GM18520 (cell line): ENCODE data around the gene PDE8A.
"Not testable (repeated sequence)": the region's sequence is repeated elsewhere in the genome, so short reads cannot be mapped to it uniquely, and the experiment has no call there.

Experiments
- ATAC-seq: cut with Tn5 transposase; IDR thresholded peaks from one replicate; pipeline ENCODE4 v1.9.1; 2021; ENCODE audit not compliant: unreplicated experiment

The PDE8A gene

DNA sequence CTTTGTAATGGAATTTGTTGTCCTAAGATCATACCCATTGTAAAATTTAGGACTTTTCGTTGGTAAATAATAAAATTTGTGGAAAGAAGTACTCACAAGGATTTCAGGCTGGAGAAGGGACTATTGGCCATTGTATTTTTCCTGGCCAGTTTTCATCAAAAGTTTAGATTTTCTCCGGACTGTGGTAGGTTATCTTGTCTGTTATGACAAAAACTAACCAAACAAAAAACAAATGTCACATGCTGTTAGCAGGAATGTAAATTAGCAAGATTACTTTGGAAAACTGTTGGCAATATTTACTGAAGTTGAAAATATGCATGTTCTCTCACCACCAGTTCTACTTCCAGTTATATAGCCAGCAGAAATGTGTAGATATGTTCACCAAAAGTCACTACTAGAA, 27.8 kb downstream of the PDE8A start:
- no peak for ATAC-seq

DNA sequence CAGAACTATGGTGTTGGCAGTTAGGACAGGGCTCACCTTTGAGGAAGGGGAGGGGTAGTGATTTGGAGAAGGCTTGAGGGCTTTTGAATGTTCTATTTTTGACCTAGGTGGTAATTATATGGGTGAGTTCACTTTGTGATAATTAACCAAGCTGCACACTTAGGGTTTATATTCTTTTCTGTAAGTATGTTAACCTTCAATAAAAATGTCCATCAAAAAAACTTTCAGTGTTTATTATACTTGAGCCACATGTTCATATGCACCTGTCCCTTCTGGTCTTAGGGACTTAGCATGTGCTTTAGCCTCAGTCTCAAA, 28.4 kb downstream of the PDE8A start:
- ATAC-seq = no peak

DNA sequence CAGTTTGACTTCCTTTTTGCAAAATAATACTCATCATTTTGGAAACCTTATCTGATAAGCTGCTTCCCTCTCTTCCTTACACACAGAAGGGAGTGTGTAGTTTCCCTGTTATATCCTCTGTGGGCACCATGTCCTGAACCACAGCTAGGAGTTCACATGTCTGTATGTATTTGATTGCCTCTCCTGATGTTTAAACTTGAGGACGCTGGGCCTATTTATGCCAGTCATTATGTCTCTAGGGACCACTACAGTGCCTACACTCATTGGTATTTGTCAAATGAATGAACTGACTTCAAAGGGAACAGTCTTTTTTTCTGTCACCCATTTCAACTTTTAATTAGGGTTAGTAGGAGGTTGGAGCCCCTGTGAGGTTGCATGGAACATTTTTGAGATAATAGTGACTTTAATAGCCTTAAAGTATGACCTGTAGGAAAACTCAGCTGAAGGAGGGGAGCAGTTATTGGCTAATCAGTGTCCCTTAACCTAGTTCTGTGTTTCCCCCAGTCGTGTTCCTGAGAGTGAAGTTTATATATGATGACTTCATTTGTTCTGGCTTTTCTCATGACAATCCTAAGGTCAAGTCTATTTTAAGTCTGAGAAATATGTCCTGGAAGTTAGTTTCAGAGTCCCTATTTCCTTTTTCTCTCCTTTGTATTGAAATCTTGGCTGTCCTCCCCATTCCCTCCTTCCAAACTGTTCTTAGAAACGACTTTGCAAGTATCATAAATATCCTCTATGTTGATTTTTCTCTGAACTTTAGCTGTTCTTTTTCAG, 28.9 kb downstream of the PDE8A start:
- no peak for ATAC-seq

DNA sequence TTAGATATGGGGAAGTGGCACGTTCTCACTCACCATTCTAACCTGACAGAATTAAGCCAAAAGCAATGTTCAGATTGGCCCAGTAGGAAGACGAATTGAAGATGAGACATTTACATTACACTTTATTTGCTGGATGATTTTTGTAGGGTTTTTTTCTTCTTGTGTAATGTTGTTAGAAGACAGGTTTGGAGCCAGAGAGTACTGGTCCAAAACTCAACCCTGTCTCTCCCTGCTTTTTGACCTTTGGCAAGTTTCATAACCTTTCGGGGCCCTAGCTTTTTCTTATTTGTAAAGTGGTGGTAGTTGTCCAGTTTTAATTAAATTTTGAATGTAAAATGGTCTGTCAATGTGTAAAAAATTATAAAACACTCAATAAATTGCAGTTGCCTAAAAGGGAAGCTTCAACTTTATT, 29.5 kb downstream of the PDE8A start:
- ATAC-seq = no peak

DNA sequence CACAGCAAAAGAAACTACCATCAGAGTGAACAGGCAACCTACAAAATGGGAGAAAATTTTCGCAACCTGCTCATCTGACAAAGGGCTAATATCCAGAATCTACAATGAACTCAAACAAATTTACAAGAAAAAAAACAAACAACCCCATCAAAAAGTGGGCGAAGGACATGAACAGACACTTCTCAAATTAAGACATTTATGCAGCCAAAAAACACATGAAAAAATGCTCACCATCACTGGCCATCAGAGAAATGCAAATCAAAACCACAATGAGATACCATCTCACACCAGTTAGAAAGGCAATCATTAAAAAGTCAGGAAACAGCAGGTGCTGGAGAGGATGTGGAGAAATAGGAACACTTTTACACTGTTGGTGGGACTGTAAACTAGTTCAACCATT, 30.1 kb downstream of the PDE8A start:
- ATAC-seq = not testable (repeated sequence)

DNA sequence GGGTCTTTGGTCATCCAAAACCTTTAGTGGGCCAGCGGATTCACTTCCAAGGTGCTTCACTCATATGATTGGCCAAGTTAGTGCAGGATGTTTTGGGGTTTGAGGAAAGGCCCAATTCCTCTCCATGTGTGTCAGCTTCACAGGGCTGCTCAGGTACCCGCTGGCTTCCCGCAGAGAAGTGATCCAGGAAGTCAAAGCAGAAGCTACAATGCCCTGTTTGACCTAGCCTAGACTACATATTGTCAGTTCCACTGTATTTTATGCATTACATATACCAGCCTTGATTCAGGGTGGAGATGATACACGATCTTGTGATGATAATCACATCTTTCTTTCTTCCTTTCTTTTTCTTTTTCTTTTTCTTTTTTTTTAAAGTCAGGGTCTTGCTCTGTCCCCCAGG, 32.1 kb downstream of the PDE8A start:
- no peak for ATAC-seq

DNA sequence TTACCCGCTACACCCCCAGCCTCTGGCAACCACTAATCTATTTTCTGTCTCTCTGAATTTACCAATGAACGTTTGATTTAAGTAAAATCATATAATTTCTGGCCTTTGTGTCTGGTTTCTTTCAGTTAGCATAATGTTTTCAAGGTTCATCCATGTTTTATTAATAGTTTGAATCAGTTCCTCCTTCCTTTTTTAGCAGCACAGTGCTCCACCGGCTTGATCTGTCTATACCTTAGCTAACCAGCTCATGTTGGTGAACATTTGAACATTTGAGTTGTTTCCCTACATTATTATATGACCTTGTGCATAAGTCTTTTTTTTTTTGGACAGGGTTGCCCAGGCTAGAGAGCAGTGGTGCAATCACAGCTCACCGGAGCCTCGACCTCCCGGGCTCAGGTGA, 33.3 kb downstream of the PDE8A start:
- ATAC-seq = no peak

DNA sequence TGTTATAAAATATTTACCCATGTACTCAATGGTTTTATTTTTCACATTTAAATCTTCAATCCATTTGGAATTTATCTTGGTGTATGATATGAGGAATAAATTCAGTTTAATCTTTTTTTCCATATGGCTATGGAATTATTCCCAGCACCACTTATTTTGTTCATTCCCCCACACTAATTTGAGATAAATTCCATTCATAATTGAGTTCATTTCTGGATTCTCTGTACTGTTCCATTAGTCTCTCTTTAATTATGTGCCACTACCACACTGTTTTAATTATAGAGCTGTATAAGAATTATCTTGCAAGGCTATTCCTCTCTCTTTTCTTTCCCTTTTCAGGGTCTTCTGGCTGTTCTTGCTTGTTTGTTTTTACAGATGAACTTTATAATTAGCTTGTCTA, 34.6 kb downstream of the PDE8A start:
- no peak for ATAC-seq

DNA sequence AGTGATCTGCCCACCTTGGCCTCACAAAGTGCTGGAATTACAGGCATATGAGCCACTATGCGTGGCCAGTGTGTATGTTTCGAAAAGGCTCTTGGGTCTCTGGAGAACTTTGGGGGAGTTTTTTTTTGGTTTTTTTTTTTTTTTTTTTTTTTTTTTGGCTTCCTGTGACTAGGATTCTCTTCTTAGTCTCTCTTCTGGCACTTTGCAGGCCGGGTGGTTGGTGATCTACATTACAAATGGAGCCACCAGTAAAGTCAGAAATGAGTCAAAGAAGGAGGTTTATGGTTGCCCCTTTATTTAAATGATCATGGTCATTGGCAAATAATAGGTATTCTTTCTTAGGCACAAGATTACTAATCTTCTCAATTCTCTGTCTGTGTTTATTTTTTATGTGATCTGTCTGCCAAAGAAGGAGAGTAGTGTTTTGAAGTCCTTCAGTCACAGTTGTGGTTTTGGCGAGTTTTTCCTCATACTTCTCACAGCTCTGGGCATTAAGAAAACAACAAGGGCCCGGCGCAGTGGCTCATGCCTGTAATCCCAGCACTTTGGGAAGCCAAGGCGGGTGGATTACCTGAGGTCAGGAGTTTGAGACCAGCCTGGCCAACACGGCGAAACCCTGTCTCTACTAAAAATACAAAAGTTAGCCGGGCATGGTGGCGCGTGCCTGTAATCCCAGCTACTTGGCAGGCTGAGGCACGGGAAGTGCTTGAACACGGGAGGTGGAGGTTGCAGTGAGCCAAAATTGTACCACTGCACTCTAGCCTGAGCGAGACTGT, 38.3 kb downstream of the PDE8A start:
- ATAC-seq = peak; percentile 74

DNA sequence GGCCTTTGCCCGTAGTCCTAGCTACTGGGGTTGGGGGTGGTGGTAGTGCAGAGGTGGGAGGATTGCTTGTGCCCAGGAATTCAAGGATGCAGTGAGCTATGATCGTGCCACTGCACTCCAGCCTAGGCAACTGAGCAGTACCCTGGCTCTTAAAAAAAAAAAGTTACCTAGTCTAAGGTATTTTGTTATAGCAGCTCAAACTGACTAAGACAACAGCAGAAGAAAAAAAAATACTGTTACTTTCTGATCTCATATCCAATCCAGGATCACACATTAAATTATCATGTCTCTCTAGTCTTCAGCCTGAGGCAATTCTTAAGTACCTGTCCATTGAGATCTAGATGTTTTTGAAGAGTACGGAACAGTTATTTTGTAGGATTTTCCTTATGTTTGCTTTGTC, 39.8 kb downstream of the PDE8A start:
- ATAC-seq = no peak

DNA sequence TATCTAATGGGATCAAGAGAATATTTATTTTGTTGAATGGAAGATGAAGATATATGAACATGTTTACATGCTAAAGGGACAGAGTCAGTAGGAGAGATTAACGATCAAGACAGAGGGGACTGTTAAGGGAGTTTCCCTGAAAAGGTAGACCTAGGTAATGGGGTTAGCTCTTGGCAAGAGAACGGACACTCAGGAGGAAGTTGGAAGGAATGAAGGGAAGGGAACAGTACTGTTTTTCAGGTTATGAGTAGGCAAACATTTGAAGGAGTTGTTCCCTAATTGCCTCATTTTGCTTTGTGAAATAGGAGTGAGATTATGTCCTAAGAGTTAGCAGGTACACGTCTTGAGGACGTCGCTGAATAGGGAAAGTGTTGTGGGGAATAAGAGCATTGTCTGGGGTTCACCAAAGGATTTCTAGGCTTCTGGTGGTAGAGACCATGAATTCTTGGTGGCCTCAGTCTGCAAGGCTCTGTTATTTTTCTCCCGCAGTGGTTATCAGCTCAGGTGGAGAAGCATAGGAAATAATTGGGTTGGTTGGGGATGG, 41.3 kb downstream of the PDE8A start:
- no peak for ATAC-seq

DNA sequence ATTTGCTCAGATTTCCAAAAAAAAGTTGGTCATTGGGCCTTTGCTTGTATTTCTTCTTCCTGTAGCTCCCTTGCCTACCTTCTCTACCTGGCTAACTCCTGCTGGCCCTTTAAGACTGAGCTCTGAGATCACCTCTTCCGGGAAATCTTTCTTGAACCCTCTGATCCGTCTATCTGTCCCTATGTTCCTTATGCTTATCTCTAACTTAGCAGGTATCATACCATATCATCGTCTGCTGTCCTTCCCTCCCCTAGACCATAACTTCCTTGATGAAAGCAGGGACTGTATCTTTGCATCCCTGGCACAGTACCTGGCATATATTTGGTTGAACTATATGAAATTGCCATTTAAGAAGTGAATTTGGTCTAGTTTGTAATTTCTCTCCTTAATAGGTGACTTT, 42.3 kb downstream of the PDE8A start:
- ATAC-seq = no peak

DNA sequence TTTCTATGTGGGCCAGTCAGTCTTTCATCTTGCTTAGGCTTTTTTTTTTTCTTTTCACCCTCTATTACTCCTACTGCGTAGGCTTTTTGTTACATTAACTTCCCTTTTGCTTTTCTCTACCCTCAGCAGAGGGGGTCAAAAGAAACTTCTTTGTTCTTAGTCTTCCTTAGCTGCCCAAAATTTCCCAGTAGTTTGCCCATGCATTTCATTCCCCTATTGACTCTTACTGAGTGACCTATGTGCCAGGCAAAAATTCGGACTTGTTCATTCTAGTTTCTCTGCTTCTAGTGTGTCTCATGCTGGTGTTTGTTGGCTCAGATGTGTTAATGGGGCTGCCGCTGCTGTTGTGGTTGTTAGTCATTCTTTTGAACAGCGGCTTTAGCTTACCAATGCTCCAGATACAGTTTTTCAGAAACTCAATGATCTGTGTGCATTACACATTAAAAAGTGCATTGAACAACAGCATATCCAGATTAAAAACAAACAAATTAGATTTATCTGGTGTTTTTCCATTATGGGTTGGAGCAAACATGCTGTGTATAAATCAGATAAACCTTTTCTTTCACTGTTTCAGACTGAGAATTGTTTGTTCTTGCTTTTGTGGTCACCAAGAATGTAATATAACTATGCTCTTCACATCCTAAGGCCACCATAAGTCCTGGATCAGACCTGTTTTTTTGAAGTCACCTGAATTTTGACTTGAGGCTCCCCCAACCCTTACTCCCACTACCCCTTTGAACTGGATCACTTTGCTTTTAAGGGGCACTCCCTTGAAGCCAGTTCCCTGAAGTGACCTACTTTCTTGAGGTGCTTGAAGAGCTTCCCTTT, 43.1 kb downstream of the PDE8A start:
- ATAC-seq = no peak

DNA sequence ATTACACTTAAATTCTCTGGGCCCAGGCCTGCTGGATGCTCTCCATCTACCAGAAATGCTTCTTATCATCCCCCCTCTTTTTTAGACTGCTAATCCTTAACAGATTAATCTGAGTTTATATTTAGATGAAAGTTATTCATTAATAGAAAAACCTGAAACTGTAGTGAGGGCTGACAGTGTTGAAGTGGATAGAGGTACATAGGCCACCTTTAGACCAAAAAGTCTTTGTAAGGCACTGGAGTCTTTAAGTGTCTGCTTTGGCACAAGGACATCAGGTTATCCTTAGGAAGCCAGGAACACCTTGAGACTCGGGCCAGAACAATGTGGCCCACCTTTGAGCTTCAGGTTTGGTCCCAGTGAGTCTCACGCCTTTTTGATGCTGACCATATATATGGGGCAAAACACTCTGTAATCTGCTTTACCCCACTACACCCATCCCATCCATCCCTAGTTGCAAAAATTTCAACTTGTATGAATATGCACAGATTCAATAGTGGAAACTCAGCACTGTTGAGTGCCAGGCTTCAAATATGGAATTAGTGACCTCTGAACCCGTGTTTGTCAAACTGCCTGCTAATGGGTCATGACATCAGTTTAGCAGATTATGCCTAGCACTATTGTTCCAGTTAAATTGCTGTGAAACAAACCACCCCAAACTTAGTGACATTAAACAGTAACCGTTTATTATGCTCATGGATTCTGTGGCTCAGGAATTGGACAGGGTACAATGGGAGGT, 44.0 kb downstream of the PDE8A start:
- ATAC-seq = no peak

DNA sequence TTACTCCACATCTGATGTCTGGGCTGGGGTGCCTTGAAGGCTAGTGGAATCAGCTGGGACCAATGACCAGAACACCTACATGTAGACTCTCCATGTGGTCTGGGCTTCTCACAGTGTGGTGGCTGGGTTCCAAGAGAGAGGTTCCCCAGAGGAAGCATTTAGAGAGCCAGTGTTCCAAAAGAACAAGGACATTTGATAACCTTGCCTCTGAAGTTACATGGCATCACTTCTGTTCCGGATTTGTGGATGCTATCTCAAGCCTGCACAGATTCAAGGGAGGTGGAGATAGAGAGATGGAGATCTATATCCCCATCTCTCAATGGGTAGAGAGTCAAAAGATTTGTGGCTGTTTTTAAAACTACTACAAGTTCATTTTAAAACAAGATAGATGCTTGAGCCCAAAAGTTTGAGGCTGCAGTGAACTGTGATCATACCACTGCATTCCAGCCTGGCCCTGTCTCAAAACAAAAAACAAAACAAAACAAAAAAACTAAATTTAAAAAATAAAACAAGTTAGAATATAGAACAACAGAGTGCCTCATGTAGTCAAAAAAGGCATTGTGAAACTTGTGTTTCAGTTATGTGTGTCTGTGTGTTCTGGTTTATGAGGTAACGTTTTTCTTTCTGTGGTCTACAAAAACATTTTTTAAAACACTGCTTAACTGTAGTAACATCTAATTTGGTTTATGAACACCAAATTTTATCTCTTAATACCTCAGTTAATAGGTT, 44.8 kb downstream of the PDE8A start:
- ATAC-seq = no peak

DNA sequence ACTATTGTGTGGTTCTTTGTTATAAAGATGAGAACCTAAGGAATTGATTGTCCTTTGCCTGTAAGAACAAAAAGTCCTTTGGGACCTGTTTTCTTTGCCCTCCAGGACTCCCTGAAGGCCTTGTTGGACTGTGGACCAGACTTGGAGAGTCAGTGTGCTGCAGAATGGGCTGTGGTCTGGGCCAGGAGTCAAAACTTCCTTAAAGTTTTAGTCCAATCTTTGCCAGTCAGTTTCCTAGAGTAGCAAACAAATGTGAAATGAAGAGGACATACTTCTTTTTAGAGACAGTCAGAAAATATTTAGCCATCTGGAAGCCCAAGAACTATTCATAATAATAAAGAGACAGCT, 45.4 kb downstream of the PDE8A start:
- no peak for ATAC-seq

DNA sequence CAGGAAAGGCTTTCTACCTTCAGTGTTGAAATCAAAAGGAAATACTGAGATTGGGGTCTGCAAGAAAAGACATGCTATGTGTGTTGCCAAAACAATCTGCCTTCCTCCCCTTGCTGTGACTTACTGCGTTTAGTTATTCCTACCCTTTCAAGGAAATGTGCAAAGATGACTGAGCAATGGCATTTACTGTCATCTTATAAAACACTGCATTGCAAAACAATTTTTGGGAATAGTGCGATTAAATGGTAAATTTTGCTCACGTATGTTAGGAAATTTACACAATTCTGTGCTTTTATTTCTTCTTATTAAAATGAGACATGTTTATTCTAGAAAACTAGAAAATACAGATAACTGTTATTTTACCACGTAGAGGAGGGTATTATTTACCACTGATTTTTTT, 45.8 kb downstream of the PDE8A start:
- no peak for ATAC-seq

DNA sequence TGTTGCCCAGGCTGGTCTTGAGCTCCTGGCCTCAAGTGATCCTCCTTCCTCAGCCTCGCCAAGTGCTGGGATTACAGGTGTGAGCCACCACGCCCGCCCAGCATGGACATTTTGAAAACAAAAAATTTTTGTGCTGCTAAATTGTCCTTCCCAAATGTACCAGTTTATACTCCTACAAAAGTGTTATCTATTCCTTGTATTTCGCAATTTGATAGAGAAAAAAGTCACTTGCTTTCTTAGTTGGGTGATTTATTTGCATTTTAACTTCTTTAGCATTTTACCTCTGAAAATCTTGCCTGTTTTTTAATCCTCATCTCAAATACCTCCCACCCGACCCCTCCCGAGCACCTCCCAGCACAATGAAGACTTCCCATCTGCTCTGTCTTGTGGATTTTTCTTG, 46.8 kb downstream of the PDE8A start:
- no peak for ATAC-seq

DNA sequence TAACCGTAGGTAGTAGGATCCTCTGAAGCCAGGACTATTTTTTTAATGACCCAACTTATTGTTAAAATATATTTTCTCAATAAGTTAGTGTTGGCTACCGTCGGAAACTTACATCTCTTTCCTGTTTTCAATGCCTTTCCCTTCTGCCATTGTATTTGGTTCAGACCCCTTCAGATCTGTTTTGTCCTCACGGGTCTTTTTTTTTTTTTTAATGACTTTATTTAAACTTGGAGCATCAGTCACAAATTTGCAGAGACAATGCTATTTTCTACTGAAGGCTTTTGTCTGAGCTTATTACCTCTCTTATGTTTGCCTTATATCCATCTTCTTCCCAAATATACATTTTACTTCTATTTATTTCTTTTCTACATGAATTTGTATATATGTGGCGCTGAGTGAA, 47.6 kb downstream of the PDE8A start:
- ATAC-seq = no peak

DNA sequence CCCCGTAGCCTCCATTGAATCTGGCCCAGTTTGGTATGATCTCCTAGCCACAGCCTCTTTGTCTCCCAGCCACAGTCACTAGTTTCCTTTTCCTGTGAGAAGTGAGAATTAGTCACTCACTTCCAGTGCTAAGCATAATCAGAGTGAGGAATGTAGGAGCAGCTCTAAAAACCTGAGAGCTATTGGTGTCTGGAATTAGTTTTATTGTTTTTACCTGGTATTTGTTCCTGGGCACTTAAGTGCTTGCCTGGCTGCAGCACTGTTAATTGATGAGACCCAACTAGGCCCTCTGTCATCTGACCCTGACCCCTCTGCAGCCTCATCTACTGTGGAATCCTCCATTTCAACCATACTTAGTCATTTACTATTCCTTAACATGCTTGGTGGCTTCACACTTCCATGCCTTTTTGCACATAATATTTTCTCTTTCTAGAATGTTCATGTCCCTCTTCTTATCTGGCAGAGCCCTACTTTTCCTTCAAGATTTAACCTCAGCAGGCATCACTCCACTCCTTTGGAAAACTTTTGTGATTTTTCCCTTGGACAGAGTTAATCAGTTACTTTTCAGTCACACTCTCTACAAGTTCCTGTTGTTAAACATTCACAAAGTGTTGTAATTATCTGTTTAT, 48.8 kb downstream of the PDE8A start:
- ATAC-seq = no peak
